Measurements from ENCODE around the gene IP6K3.

IP6K3 gene

DNA sequence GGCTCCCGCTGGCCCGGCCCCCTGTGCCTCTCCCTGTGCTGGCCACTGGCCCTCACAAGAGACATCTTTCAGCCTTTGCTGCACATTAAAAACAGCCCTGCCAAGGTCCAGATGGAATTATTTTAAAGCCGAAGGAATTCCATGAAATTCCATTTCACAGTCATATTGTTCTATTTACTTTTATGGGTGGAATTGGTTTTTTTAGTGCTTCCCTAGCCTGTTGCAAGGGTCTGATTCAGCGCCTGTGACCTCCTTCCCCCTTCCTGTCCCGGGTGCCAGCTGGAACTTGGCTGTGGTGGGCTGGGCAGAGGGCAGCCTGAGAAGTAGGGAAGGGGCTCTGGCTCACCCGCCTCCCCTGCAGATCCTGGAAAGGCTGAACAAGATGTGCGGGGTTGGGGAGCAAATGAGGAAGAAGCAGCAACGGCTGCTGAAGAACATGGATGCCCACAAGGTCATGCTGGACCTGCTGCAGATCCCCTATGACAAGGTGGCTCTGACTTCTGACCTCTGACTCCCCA lies 69.5 kb downstream of the IP6K3 start:
- H3K4me1 Mint-ChIP-seq: peaks cover 31% of the 10 kb centered on the region
- H3K4me3 Mint-ChIP-seq: no peak overlapping the region

DNA sequence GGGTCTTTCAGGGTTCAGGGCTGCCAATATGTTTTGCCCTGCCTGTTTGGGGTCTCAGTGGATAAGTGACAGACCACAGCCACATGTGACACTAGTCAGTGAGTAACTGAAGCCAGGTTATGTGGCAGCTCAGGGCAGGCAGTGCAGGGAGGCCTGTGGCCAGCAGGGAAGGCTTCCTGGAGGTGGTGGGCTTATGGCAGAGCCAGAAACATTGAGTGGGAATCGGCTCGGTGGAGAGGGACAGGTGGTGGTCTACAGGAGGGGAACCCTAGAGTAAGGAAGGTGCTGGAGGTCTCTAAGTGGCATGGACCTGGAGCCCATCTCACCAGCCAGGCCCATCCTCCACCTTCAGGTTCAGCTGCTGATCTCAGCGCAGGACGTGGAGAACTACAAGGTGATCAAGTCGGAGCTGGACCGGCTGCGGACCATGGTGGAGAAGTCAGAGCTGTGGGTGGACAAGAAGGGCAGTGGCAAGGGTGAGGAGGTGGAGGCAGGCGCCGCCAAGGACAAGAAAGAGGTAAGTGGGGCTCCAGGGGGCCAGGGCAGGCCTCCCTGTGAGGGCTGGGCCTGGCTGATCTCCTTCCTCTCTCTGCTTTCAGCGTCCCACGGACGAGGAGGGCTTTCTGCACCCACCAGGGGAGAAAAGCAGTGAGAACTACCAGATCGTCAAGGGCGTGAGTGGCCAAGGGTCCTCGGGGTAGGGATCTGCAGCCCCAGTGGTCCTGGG lies 70.1 kb downstream of the IP6K3 start:
- Mint-ChIP-seq H3K36me3 (ENCODE audit: low read depth) (no peaks in the 10 kb centered on the region), H3K4me1 (peaks cover 37% of the 10 kb centered on the region), H3K4me3 (no peak overlapping the region), H3K27me3 (ENCODE audit: low read depth, poor library complexity) (peaks cover 6% of the 10 kb centered on the region), H3K9me3 (no peaks in the 10 kb centered on the region), H3K27ac (peak overlapping the region; percentile 54)
- DNase-seq: no peak
- TF ChIP-seq, protein P1, sequence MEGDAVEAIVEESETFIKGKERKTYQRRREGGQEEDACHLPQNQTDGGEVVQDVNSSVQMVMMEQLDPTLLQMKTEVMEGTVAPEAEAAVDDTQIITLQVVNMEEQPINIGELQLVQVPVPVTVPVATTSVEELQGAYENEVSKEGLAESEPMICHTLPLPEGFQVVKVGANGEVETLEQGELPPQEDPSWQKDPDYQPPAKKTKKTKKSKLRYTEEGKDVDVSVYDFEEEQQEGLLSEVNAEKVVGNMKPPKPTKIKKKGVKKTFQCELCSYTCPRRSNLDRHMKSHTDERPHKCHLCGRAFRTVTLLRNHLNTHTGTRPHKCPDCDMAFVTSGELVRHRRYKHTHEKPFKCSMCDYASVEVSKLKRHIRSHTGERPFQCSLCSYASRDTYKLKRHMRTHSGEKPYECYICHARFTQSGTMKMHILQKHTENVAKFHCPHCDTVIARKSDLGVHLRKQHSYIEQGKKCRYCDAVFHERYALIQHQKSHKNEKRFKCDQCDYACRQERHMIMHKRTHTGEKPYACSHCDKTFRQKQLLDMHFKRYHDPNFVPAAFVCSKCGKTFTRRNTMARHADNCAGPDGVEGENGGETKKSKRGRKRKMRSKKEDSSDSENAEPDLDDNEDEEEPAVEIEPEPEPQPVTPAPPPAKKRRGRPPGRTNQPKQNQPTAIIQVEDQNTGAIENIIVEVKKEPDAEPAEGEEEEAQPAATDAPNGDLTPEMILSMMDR (IDR thresholded peaks at IDR 0.05): no peak

More for the DNA sequence above, 69.5 kb downstream of the IP6K3 start:
- Mint-ChIP-seq H3K9me3 (no peaks in the 10 kb centered on the region), H3K27ac (no peak overlapping the region), H3K27me3 (ENCODE audit: low read depth, poor library complexity) (peaks cover 6% of the 10 kb centered on the region), H3K36me3 (ENCODE audit: low read depth) (no peaks in the 10 kb centered on the region)
- TF ChIP-seq, protein P1 (IDR thresholded peaks at IDR 0.05): no peak
- no peak for DNase-seq

DNA sequence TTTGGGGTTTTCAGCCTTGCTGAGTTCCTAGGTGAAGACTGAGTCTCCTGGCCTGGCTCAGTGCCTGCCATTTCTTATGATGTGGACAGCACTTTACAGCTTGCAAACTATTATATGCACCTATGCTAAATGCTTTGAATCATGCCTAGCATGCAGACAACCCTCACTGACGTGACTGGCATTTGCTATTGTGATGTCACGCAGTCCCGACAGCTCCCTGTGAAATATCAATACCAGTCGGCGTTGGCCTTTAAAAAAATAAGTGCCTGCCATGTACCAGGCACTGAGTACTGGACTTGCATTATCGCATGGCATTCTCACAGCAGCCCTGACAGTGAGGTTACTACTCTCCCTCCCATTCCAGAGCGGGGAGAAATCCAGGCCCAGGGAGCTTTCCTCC lies 70.7 kb downstream of the IP6K3 start:
- no peak for DNase-seq
- peaks cover 6% of the 10 kb centered on the region for H3K27me3 Mint-ChIP-seq (ENCODE audit: low read depth, poor library complexity)
- H3K9me3 Mint-ChIP-seq: no peaks in the 10 kb centered on the region
- peaks cover 43% of the 10 kb centered on the region for H3K4me1 Mint-ChIP-seq
- no peak overlapping the region for H3K4me3 Mint-ChIP-seq
- H3K36me3 Mint-ChIP-seq (ENCODE audit: low read depth): no peaks in the 10 kb centered on the region
- TF ChIP-seq, protein P1 (IDR thresholded peaks at IDR 0.05): no peak
- H3K27ac Mint-ChIP-seq: no peak overlapping the region

- Mint-ChIP-seq H3K36me3 (ENCODE audit: low read depth) (no peaks in the 10 kb centered on the region), H3K9me3 (no peaks in the 10 kb centered on the region), H3K27ac (no peak overlapping the region), H3K4me3 (no peak overlapping the region), H3K27me3 (ENCODE audit: low read depth, poor library complexity) (peaks cover 6% of the 10 kb centered on the region), H3K4me1 (peaks cover 40% of the 10 kb centered on the region)
- DNase-seq: no peak
- TF ChIP-seq, protein P1 (IDR thresholded peaks at IDR 0.05): no peak
Observed at GRCh38 chr6:33673851-33674250, 72.9 kb downstream of the IP6K3 start.

DNA sequence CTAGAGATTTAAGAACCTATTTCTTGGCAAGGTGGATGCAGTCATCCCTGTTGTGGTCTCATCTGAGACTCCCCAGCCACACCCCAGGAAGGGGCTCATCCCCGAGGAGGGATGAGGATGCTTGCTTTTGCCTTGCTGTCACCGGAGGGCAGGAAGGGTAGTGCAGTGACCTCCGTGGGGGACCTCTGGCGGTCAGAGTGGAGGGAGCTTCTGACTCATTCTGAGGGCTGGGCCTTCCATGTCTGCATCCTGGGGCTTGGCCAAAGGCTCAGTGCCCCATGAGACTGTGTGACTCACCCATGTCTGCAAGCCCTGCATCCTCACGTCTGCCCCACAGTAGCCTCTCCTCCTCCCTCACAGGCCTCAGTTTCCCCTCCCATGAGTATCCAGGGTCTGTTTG lies 73.9 kb downstream of the IP6K3 start:
- TF ChIP-seq, protein P1 (IDR thresholded peaks at IDR 0.05): no peak
- Mint-ChIP-seq H3K27ac (no peak overlapping the region), H3K27me3 (ENCODE audit: low read depth, poor library complexity) (peaks cover 8% of the 10 kb centered on the region), H3K36me3 (ENCODE audit: low read depth) (no peaks in the 10 kb centered on the region), H3K9me3 (no peaks in the 10 kb centered on the region), H3K4me3 (no peak overlapping the region), H3K4me1 (peaks cover 33% of the 10 kb centered on the region)
- DNase-seq: peak; percentile 32

DNA sequence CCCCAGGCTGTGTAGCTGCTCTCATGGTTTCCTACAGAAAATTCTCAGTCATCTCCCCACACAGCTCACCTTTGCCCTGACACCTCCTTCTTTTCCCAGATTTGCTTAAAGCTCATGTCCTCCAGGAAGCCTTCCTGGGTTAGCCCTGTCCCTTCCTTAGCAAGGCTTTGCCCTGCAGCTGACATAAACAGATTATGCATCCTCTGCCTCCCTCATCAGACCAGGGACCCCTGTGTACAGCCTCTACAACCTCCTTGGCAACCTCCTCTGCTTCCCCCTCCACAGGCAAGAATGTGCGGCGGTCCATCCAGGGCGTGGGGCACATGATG lies 75.0 kb downstream of the IP6K3 start:
- DNase-seq: no peak
- Mint-ChIP-seq H3K36me3 (ENCODE audit: low read depth) (no peaks in the 10 kb centered on the region), H3K9me3 (no peaks in the 10 kb centered on the region), H3K27ac (no peak overlapping the region), H3K4me3 (no peak overlapping the region), H3K4me1 (peaks cover 30% of the 10 kb centered on the region), H3K27me3 (ENCODE audit: low read depth, poor library complexity) (peaks cover 11% of the 10 kb centered on the region)
- TF ChIP-seq, protein P1 (IDR thresholded peaks at IDR 0.05): no peak

Measured in nephron progenitor cell (in vitro differentiated cells).